Measurements from ENCODE around the gene ENSA. TPM values are rescaled to one million over a fixed set of nuclear protein-coding genes. Genes with fewer than 3 reads are reported as not detected.

The ENSA gene
- total and polyA plus RNA-seq, 2 donors from 2014 or later = 172 to 193 TPM

GRCh38 chr1:150674881-150675280 lies 45.5 kb upstream of the ENSA start:
- FAIRE-seq (no peak), DNase-seq (no peak)
- Histone ChIP-seq H3K9me3 (ENCODE audit: control insufficient read depth in 2 of 3, insufficient read depth in 1 of 3, low read length in 3 of 3) (no peaks in the 10 kb centered on the region), H3K4me1 (ENCODE audit: control insufficient read depth in 2 of 3, insufficient read depth in 2 of 3, low read depth in 1 of 3, low read length in 3 of 3) (no peaks in the 10 kb centered on the region), H3K27ac (ENCODE audit: low read depth in 2 of 2, low read length in 2 of 2) (no peak overlapping the region), H3K36me3 (ENCODE audit: control insufficient read depth in 2 of 3, insufficient read depth in 3 of 3, low read length in 3 of 3) (no peaks in the 10 kb centered on the region), H3K4me3 (ENCODE audit: low read length in 3 of 3) (no peak overlapping the region), H3K9ac (ENCODE audit: low read length in 3 of 3) (no peak overlapping the region), H3K27me3 (ENCODE audit: control insufficient read depth, insufficient read depth, low read length) (no peaks in the 10 kb centered on the region)
- intact Hi-C loops (cut with DNase I) = no loop called here
- no peak for TF ChIP-seq CTCF (IDR thresholded peaks at IDR 0.05; ENCODE audit: borderline replicate concordance, extremely low read depth, insufficient read depth)

- DNase-seq = no peak
- no peak for TF ChIP-seq CTCF (IDR thresholded peaks at IDR 0.05; ENCODE audit: borderline replicate concordance, extremely low read depth, insufficient read depth)
- no peak overlapping the region for H3K4me3 ChIP-seq (ENCODE audit: low read length in 3 of 3)
- no peak overlapping the region for H3K9ac ChIP-seq (ENCODE audit: low read length in 3 of 3)
- H3K27me3 ChIP-seq (ENCODE audit: control insufficient read depth, insufficient read depth, low read length) = no peaks in the 10 kb centered on the region
- H3K36me3 ChIP-seq (ENCODE audit: control insufficient read depth in 2 of 3, insufficient read depth in 3 of 3, low read length in 3 of 3) = peaks cover 0 to 19% (median 4%) of the 10 kb centered on the region in 3 donors
- no peak for FAIRE-seq
- intact Hi-C loops (cut with DNase I) = no loop called here
- H3K27ac ChIP-seq (ENCODE audit: low read depth in 2 of 2, low read length in 2 of 2) = no peak overlapping the region
- peaks cover 0 to 4% (median 2%) of the 10 kb centered on the region in 3 donors for H3K4me1 ChIP-seq (ENCODE audit: control insufficient read depth in 2 of 3, insufficient read depth in 2 of 3, low read depth in 1 of 3, low read length in 3 of 3)
- no peaks in the 10 kb centered on the region for H3K9me3 ChIP-seq (ENCODE audit: control insufficient read depth in 2 of 3, insufficient read depth in 1 of 3, low read length in 3 of 3)
These were observed 33.9 kb upstream of the ENSA start for GRCh38 chr1:150663321-150663720.

GRCh38 chr1:150662811-150663210 lies 33.4 kb upstream of the ENSA start:
- intact Hi-C loops (cut with DNase I) = no loop called here
- Histone ChIP-seq H3K4me3 (ENCODE audit: low read length in 3 of 3) (no peak overlapping the region), H3K27ac (ENCODE audit: low read depth in 2 of 2, low read length in 2 of 2) (no peak overlapping the region), H3K27me3 (ENCODE audit: control insufficient read depth, insufficient read depth, low read length) (no peaks in the 10 kb centered on the region), H3K9ac (ENCODE audit: low read length in 3 of 3) (no peak overlapping the region), H3K36me3 (ENCODE audit: control insufficient read depth in 2 of 3, insufficient read depth in 3 of 3, low read length in 3 of 3) (peaks cover 0 to 19% (median 4%) of the 10 kb centered on the region in 3 donors), H3K9me3 (ENCODE audit: control insufficient read depth in 2 of 3, insufficient read depth in 1 of 3, low read length in 3 of 3) (no peaks in the 10 kb centered on the region), H3K4me1 (ENCODE audit: control insufficient read depth in 2 of 3, insufficient read depth in 2 of 3, low read depth in 1 of 3, low read length in 3 of 3) (peaks cover 0 to 2% (median under 1%) of the 10 kb centered on the region in 3 donors)
- DNase-seq (no peak), FAIRE-seq (no peak)
- TF ChIP-seq CTCF (IDR thresholded peaks at IDR 0.05; ENCODE audit: borderline replicate concordance, extremely low read depth, insufficient read depth) = no peak

GRCh38 chr1:150661156-150661555 lies 31.7 kb upstream of the ENSA start:
- TF ChIP-seq CTCF (IDR thresholded peaks at IDR 0.05; ENCODE audit: borderline replicate concordance, extremely low read depth, insufficient read depth) = no peak
- H3K27me3 ChIP-seq (ENCODE audit: control insufficient read depth, insufficient read depth, low read length) = no peaks in the 10 kb centered on the region
- H3K9me3 ChIP-seq (ENCODE audit: control insufficient read depth in 2 of 3, insufficient read depth in 1 of 3, low read length in 3 of 3) = no peaks in the 10 kb centered on the region
- H3K4me1 ChIP-seq (ENCODE audit: control insufficient read depth in 2 of 3, insufficient read depth in 2 of 3, low read depth in 1 of 3, low read length in 3 of 3) = no peaks in the 10 kb centered on the region
- H3K36me3 ChIP-seq (ENCODE audit: control insufficient read depth in 2 of 3, insufficient read depth in 3 of 3, low read length in 3 of 3) = peaks cover 0 to 19% (median 4%) of the 10 kb centered on the region in 3 donors
- FAIRE-seq (no peak), DNase-seq (no peak)
- intact Hi-C loops (cut with DNase I) = no loop called here
- no peak overlapping the region for H3K9ac ChIP-seq (ENCODE audit: low read length in 3 of 3)
- no peak overlapping the region for H3K27ac ChIP-seq (ENCODE audit: low read depth in 2 of 2, low read length in 2 of 2)
- H3K4me3 ChIP-seq (ENCODE audit: low read length in 3 of 3) = no peak overlapping the region
